GM23248 (cell line): ENCODE measurements around the gene SPEG.

Experiments
- EZH2 ChIP-seq: fragments of 200-600 bp; sonication (generic); IDR thresholded peaks from 2 replicates; pipeline ENCODE4 v1.6.1; 2018; ENCODE audit warnings: antibody characterized with exemption, mild to moderate bottlenecking; ENCODE audit not compliant: insufficient read depth, poor library complexity, severe bottlenecking
- EZH2phosphoT487 ChIP-seq: fragments of 200-600 bp; sonication (generic); IDR thresholded peaks from 2 replicates; pipeline ENCODE4 v1.6.1; 2018; ENCODE audit warnings: antibody characterized with exemption, moderate library complexity, mild to moderate bottlenecking, low read depth; ENCODE audit not compliant: insufficient read depth

DNA sequence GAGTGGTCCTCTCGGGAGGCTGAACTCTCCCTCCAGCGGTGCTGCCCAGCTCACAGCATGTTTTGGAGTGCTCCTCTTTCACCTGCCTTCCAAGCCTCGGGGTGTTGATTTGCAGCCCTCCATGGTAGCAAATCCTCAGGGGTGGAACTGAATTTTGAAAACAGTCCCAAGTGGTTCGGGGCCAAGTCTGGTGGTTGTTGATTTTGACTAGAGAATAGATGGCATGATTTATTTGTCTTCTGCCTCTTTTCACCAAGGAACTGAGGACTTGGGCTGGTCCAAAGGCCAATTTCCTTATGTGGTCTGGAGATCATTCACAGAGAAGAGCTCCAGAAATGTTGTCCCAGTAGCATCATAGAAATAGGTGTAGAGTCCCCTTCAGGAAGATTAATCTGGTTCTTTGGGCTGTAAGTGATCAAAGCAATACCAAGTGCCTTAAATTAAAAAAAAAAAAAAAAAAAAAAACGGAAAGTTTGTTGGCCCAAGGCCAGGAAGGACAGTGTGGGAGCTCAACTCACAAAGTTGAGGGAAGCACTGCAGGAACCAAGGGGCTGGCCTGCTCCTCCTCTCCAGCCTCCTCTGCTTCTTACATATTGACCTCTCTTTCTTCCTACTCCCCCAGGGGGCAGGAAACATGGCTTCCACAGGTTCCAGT lies 18.9 kb upstream of the SPEG start:
- TF ChIP-seq EZH2 (no peak), EZH2phosphoT487 (no peak)
